SK-N-DZ (cell line): ENCODE results near the gene TEPSIN. TPM values are rescaled to one million over a fixed set of nuclear protein-coding genes. Genes with fewer than 3 reads are reported as not detected.

ENCODE experiments used
- DNase-seq: peaks from one replicate; pipeline ENCODE4 v3.0.0-alpha.2; 2015; ENCODE audit warnings: low spot score
- polyA plus RNA-seq, 2 experiments: library from polyadenylated mRNA; depleted of rRNA; stranded (reverse); fragments of >200 nt; gene quantifications; 2 replicates each; pipeline ENCODE4 v1.2.3, GENCODE V29; 2014

TEPSIN gene
- polyA plus RNA-seq (2014; cell fraction: cytosol; rRNA removed), result 26.7 and 42.5 TPM in 2 replicates
- polyA plus RNA-seq (2014; cell fraction: nucleus; rRNA removed), result 321 and 355 TPM in 2 replicates

GRCh38 chr17:81238815-81239713, at the start of gene TEPSIN, which contains the start of gene NDUFAF8:
Gene TEPSIN (minus strand): TSS chr17:81239055. CDS start chr17:81239033, 22 bp downstream.
Gene NDUFAF8 (plus strand): TSS chr17:81239318. CDS start chr17:81239364, 46 bp downstream.
- DNase-seq, result peak; percentile 100

GRCh38 chr17:81287741-81288430, 49.0 kb upstream of the TEPSIN start:
- no peak for DNase-seq

GRCh38 chr17:81287152-81287551, 48.3 kb upstream of the TEPSIN start:
- DNase-seq, result no peak

- DNase-seq, result no peak
Observed at GRCh38 chr17:81286491-81287145, 47.8 kb upstream of the TEPSIN start.

- DNase-seq, result no peak
Observed at GRCh38 chr17:81285894-81286293, 47.0 kb upstream of the TEPSIN start.

- DNase-seq, result no peak
Observed at GRCh38 chr17:81285179-81285878, 46.5 kb upstream of the TEPSIN start.

- no peak for DNase-seq
Observed at GRCh38 chr17:81282876-81283275, 44.0 kb upstream of the TEPSIN start.

- DNase-seq, result no peak
Observed at GRCh38 chr17:81282141-81282540, 43.3 kb upstream of the TEPSIN start.

- no peak for DNase-seq
Observed at GRCh38 chr17:81280571-81280970, 41.7 kb upstream of the TEPSIN start.

GRCh38 chr17:81279278-81280275, 40.7 kb upstream of the TEPSIN start:
- DNase-seq, result no peak

GRCh38 chr17:81278831-81279230, 40.0 kb upstream of the TEPSIN start:
- DNase-seq, result no peak

GRCh38 chr17:81277946-81278693, 39.3 kb upstream of the TEPSIN start:
- no peak for DNase-seq

- DNase-seq, result no peak
Observed at GRCh38 chr17:81277421-81277820, 38.6 kb upstream of the TEPSIN start.

- DNase-seq, result no peak
Observed at GRCh38 chr17:81276781-81277180, 37.9 kb upstream of the TEPSIN start.

GRCh38 chr17:81274471-81274855, 35.6 kb upstream of the TEPSIN start:
- no peak for DNase-seq

- no peak for DNase-seq
Observed at GRCh38 chr17:81273698-81274470, 35.0 kb upstream of the TEPSIN start.

- DNase-seq, result no peak
Observed at GRCh38 chr17:81272616-81273015, 33.8 kb upstream of the TEPSIN start.

- DNase-seq, result no peak
Observed at GRCh38 chr17:81271226-81271625, 32.4 kb upstream of the TEPSIN start.

- DNase-seq, result no peak
Observed at GRCh38 chr17:81270279-81270678, 31.4 kb upstream of the TEPSIN start.
